RWPE2 (cell line): Measurements from ENCODE around the gene MAP3K20.

Experiments used
- ATAC-seq: fragments of 200-7000 bp; cut with Tn5 transposase; 3 replicates; pipeline ENCODE4 v1.9.1; 2021; ENCODE audit warnings: low read depth
- DNase-seq: peaks from one replicate; pipeline ENCODE4 v3.0.0-alpha.2; 2020; ENCODE audit warnings: low spot score
- H3K27ac ChIP-seq: fragments of 450-650 bp; 2 replicates; pipeline ENCODE4 v1.5.1; 2017; ENCODE audit warnings: mild to moderate bottlenecking; ENCODE audit not compliant: poor library complexity, severe bottlenecking
- H3K27me3 ChIP-seq: fragments of 250-450 bp; sonication (Bioruptor Pico); 2 replicates; pipeline ENCODE4 v1.5.1; 2021; ENCODE audit warnings: mild to moderate bottlenecking, moderate library complexity; ENCODE audit not compliant: insufficient read depth, poor library complexity, severe bottlenecking
- H3K36me3 ChIP-seq: fragments of 250-450 bp; sonication (Bioruptor Pico); 2 replicates; pipeline ENCODE4 v1.5.1; 2020; ENCODE audit warnings: low read depth, mild to moderate bottlenecking, moderate library complexity
- H3K4me1 ChIP-seq: fragments of 250-450 bp; sonication (Bioruptor Pico); 2 replicates; pipeline ENCODE4 v1.5.1; 2021; ENCODE audit warnings: mild to moderate bottlenecking, moderate library complexity; ENCODE audit not compliant: insufficient read depth, poor library complexity, severe bottlenecking
- H3K4me3 ChIP-seq: fragments of 250-450 bp; sonication (Bioruptor Pico); 2 replicates; pipeline ENCODE4 v1.5.1; 2021; ENCODE audit warnings: mild to moderate bottlenecking, moderate library complexity; ENCODE audit not compliant: severe bottlenecking
- H3K9me3 ChIP-seq: fragments of 250-450 bp; sonication (Bioruptor Pico); 2 replicates; pipeline ENCODE4 v1.5.1; 2021; ENCODE audit warnings: mild to moderate bottlenecking, moderate library complexity; ENCODE audit not compliant: severe bottlenecking
- TF ChIP-seq, protein P1 (sequence below): fragments of 450-650 bp; IDR thresholded peaks from one replicate; pipeline ENCODE4 v1.5.1; 2017; ENCODE audit warnings: mild to moderate bottlenecking, moderate library complexity; ENCODE audit not compliant: poor library complexity, severe bottlenecking

Gene MAP3K20

DNA sequence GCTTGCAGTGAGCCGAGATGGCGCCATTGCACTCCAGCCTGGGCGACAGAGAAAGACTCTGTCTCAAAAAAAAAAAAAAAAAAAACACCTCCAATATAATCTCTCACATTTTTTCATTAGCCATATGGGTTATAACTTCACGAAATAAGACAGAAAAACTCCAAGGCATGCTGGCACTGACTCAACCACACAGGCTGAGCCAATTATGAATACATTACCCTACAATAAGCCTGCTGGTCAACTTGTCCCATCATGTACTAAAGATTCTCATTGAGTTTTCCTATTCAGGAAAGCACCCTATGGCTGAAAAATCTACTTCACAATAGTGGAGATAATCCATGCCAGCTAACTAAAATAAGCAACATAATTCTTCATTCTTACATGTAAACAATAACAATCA, 12.8 kb upstream of the MAP3K20 start:
- Histone ChIP-seq H3K4me1 (peaks cover 31% of the 10 kb centered on the region), H3K27ac (no peak overlapping the region), H3K36me3 (no peaks in the 10 kb centered on the region), H3K27me3 (no peaks in the 10 kb centered on the region), H3K4me3 (no peak overlapping the region), H3K9me3 (no peaks in the 10 kb centered on the region)
- DNase-seq (no peak), ATAC-seq (peak; percentile 75)
- TF ChIP-seq, protein P1, sequence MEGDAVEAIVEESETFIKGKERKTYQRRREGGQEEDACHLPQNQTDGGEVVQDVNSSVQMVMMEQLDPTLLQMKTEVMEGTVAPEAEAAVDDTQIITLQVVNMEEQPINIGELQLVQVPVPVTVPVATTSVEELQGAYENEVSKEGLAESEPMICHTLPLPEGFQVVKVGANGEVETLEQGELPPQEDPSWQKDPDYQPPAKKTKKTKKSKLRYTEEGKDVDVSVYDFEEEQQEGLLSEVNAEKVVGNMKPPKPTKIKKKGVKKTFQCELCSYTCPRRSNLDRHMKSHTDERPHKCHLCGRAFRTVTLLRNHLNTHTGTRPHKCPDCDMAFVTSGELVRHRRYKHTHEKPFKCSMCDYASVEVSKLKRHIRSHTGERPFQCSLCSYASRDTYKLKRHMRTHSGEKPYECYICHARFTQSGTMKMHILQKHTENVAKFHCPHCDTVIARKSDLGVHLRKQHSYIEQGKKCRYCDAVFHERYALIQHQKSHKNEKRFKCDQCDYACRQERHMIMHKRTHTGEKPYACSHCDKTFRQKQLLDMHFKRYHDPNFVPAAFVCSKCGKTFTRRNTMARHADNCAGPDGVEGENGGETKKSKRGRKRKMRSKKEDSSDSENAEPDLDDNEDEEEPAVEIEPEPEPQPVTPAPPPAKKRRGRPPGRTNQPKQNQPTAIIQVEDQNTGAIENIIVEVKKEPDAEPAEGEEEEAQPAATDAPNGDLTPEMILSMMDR = no peak

DNA sequence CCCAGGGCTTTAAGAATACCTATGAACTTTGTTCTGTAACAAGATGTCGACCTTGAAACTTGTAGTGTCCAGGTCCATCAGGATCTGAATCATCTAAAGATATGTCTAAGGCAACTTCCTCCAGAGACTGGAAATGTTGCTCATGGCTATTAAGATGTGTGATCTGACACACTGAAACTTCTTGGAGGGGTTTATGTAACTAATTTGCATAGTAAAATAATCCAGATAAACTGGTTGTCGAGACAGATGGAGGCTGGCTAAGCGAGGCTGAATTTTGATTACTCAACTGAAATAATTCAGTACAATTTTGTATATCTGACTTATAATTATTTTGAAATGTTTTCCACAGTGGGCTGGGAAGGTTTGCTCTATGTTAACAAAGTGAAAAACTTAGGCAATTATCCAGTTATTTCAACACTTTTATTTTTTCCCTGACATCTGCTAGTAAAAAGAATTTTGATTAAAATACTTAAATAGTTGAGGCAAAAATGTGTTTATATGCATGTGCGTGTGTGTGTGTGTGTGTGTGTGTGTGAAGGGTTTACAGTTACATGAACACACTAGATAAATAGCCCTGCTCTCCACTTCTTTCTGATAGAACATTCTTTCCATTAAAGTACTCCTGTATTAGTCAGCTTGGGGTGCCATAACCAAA, 11.4 kb upstream of the MAP3K20 start:
- ATAC-seq = no peak
- TF ChIP-seq, protein P1 = no peak
- H3K36me3 ChIP-seq = no peaks in the 10 kb centered on the region
- DNase-seq = no peak
- H3K27me3 ChIP-seq = no peaks in the 10 kb centered on the region
- H3K9me3 ChIP-seq = no peaks in the 10 kb centered on the region
- no peak overlapping the region for H3K4me3 ChIP-seq
- H3K27ac ChIP-seq = no peak overlapping the region
- H3K4me1 ChIP-seq = peaks cover 31% of the 10 kb centered on the region

DNA sequence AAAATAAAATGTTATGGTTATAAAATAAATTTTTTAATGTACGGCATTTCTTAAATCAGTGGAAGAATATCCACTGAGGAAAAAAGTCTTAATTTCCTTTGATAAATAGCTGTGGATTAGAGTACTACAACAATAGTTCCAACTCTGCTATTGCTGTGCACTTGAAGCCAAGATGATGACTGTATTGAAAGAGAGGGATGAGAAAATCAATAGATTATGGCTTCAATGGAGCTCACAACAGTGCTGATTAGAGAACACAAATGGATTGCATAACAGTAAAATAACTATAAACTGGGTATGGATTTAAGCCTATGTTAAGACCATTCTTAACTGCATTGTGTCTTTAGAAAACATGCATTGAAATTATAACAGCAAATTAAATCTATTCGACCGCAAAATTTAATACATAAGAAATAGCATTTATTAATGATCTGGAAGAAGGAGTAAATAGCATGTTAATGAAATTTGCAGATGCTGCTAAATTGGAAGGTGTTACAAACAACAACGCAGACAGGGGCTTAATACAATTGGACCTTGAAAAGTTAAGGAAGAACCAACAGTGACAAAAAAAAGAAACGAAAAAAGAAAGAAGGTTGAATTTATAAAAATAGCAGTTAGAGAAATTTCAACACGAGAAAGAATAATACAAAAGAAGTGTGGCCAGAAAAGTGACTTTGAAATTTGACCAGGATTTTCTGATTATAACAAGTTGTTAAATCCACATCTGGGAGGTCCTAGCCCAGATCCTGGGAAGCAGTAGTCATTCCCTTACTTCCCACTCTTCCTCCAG, 8.6 kb upstream of the MAP3K20 start:
- no peak for ATAC-seq
- Histone ChIP-seq H3K4me3 (no peak overlapping the region), H3K9me3 (no peaks in the 10 kb centered on the region), H3K27ac (no peak overlapping the region), H3K27me3 (no peaks in the 10 kb centered on the region), H3K4me1 (peaks cover 16% of the 10 kb centered on the region), H3K36me3 (no peaks in the 10 kb centered on the region)
- DNase-seq = no peak
- TF ChIP-seq, protein P1 = no peak

DNA sequence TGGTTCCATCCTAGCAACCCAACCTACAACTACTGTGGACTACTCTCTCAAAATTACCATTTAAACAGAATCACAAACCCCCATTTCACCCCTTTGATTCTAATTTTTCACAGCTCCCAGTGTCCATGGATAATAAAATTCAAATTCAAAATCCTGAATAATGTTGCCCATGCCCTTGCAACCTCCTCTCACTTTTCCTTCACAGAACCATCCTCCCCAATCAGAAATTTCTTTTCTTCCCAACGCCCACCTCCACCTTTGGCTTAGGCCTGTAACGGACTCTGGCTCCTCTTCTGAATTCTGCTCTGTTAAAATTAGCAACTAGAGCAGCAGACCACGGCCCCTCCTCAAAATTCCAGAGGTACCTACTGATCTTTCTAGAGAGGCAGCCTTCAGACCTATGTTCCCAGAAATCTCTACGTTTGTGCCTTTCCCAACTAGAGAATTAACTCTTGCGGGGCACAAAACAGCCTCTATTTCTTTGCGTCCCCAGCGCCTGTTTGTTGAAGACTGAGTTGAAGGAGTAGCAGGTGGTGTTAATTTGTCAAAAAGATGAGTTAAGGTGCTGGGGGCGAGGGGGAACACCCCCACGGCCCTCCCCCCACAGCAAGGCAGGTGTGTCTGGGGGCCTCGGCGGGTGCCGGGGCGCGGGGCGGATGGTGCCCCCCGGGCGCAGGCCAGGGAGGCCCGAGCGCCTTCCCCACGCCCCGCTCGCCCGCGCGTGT, 428 bp upstream of the MAP3K20 start:
- peak overlapping the region; percentile 70 for H3K4me3 ChIP-seq
- ATAC-seq (no peak), DNase-seq (no peak)
- H3K9me3 ChIP-seq = no peaks in the 10 kb centered on the region
- H3K4me1 ChIP-seq = peaks cover 23% of the 10 kb centered on the region
- peaks cover 5% of the 10 kb centered on the region; the same call in 1 of the 2 replicates for H3K36me3 ChIP-seq
- peak overlapping the region; percentile 74 for H3K27ac ChIP-seq
- TF ChIP-seq, protein P1 = no peak
- H3K27me3 ChIP-seq = no peaks in the 10 kb centered on the region
